ENCODE results near the gene LAMB3. TPM values are rescaled to one million over a fixed set of nuclear protein-coding genes. Genes with fewer than 3 reads are reported as not detected.

Gene LAMB3
- total RNA-seq, 6 donors from 2014 or later, result 26.2 to 146 (median 79.6) TPM

GRCh38 chr1:209609041-209609790, 43.0 kb downstream of the LAMB3 start:
- Histone ChIP-seq H3K36me3 (no peaks in the 10 kb centered on the region), H3K4me1 (no peaks in the 10 kb centered on the region), H3K27me3 (no peaks in the 10 kb centered on the region), H3K27ac (no peak overlapping the region), H3K9me3 (no peaks in the 10 kb centered on the region), H3K4me3 (no peak overlapping the region)
- peak in 1 of 2 donors; percentile 22 for DNase-seq
- no peak for ATAC-seq (ENCODE audit: low FRiP score in 2 of 2)
- 81 to 84% methylated on average over 9 of the region's 9 CpGs for WGBS, 2 donors
- TF ChIP-seq POLR2A (IDR thresholded peaks at IDR 0.05), result no peak
- TF ChIP-seq EP300 (IDR thresholded peaks at IDR 0.05), result peak in 1 of 4 donors; percentile 68
- TF ChIP-seq POLR2AphosphoS5 (IDR thresholded peaks at IDR 0.05), result no peak
- no peak for TF ChIP-seq CTCF (IDR thresholded peaks at IDR 0.05)

GRCh38 chr1:209607795-209608178, 44.4 kb downstream of the LAMB3 start:
- ATAC-seq (ENCODE audit: low FRiP score in 2 of 2) (no peak), DNase-seq (no peak)
- Histone ChIP-seq H3K27me3 (no peaks in the 10 kb centered on the region), H3K9me3 (no peaks in the 10 kb centered on the region), H3K4me3 (no peak overlapping the region), H3K27ac (no peak overlapping the region), H3K36me3 (no peaks in the 10 kb centered on the region), H3K4me1 (no peaks in the 10 kb centered on the region)
- TF ChIP-seq EP300 (IDR thresholded peaks at IDR 0.05), result no peak
- no peak for TF ChIP-seq POLR2AphosphoS5 (IDR thresholded peaks at IDR 0.05)
- TF ChIP-seq POLR2A (IDR thresholded peaks at IDR 0.05), result no peak
- TF ChIP-seq CTCF (IDR thresholded peaks at IDR 0.05), result no peak
- 72 to 82% methylated on average over 8 of the region's 8 CpGs for WGBS, 2 donors

- H3K9me3 ChIP-seq, result no peaks in the 10 kb centered on the region
- H3K4me1 ChIP-seq, result no peaks in the 10 kb centered on the region
- H3K27ac ChIP-seq, result no peak overlapping the region
- TF ChIP-seq POLR2AphosphoS5 (IDR thresholded peaks at IDR 0.05) (no peak), EP300 (IDR thresholded peaks at IDR 0.05) (no peak), CTCF (IDR thresholded peaks at IDR 0.05) (no peak), POLR2A (IDR thresholded peaks at IDR 0.05) (no peak)
- no peak for DNase-seq
- WGBS, 2 donors, result 87% methylated on average over 1 of the region's 1 CpG; no CpG with 5 or more reads in 1 of the 2 donors
- no peaks in the 10 kb centered on the region for H3K27me3 ChIP-seq
- no peaks in the 10 kb centered on the region for H3K36me3 ChIP-seq
- H3K4me3 ChIP-seq, result no peak overlapping the region
- ATAC-seq (ENCODE audit: low FRiP score in 2 of 2), result peak in 1 of 2 donors; percentile 23
Observed at GRCh38 chr1:209607102-209607794, 45.0 kb downstream of the LAMB3 start.

GRCh38 chr1:209603877-209604276, 48.3 kb downstream of the LAMB3 start:
- WGBS, 2 donors, result 92 to 96% methylated on average over 5 of the region's 5 CpGs
- H3K4me3 ChIP-seq, result no peak overlapping the region
- no peaks in the 10 kb centered on the region for H3K9me3 ChIP-seq
- H3K27ac ChIP-seq, result no peak overlapping the region
- H3K4me1 ChIP-seq, result no peaks in the 10 kb centered on the region
- H3K27me3 ChIP-seq, result no peaks in the 10 kb centered on the region
- no peak for DNase-seq
- TF ChIP-seq POLR2AphosphoS5 (IDR thresholded peaks at IDR 0.05) (no peak), POLR2A (IDR thresholded peaks at IDR 0.05) (no peak), CTCF (IDR thresholded peaks at IDR 0.05) (no peak), EP300 (IDR thresholded peaks at IDR 0.05) (no peak)
- ATAC-seq (ENCODE audit: low FRiP score in 2 of 2), result no peak
- H3K36me3 ChIP-seq, result no peaks in the 10 kb centered on the region

All from upper lobe of left lung (tissue), 6 donors.